GM23338 (cell line): Measurements from ENCODE around the gene NDUFV1. TPM values are rescaled to one million over a fixed set of nuclear protein-coding genes. Genes with fewer than 3 reads are reported as not detected.
A peak's percentile ranks its signal among the peaks of the same experiment; 100 is the strongest.

ENCODE experiments used
- ATAC-seq: fragments of 200-7000 bp; cut with Tn5 transposase; 3 replicates; pipeline ENCODE4 v1.9.1; 2020
- DNase-seq: peaks from one replicate; pipeline ENCODE4 v3.0.0-alpha.2; 2015; ENCODE audit warnings: low spot score
- H2AFZ ChIP-seq: fragments of 200-600 bp; sonication (generic); 2 replicates; pipeline ENCODE4 v1.8.0; 2016; ENCODE audit warnings: antibody characterized with exemption, mild to moderate bottlenecking, moderate library complexity
- H3F3A ChIP-seq: fragments of 200-600 bp; sonication (generic); replicated peaks from 2 replicates; pipeline ENCODE4 v1.8.0; 2017; ENCODE audit warnings: antibody characterized with exemption, mixed run types, low read depth
- H3K27ac ChIP-seq: fragments of 200-600 bp; sonication (generic); 2 replicates; pipeline ENCODE4 v1.6.1; 2016; ENCODE audit warnings: low read depth
- H3K27me3 ChIP-seq: fragments of 200-600 bp; sonication (generic); 2 replicates; pipeline ENCODE4 v1.8.0; 2016; ENCODE audit warnings: mild to moderate bottlenecking, mixed run types, moderate library complexity; ENCODE audit not compliant: insufficient read depth
- H3K36me3 ChIP-seq: fragments of 200-600 bp; sonication (generic); 2 replicates; pipeline ENCODE4 v1.8.0; 2016; ENCODE audit warnings: mild to moderate bottlenecking; ENCODE audit not compliant: insufficient read depth
- H3K4me1 ChIP-seq: fragments of 200-600 bp; sonication (generic); 2 replicates; pipeline ENCODE4 v1.8.0; 2016; ENCODE audit warnings: mild to moderate bottlenecking, moderate library complexity; ENCODE audit not compliant: insufficient read depth
- H3K4me2 ChIP-seq: fragments of 200-600 bp; sonication (generic); 2 replicates; pipeline ENCODE4 v1.7.1; 2017; ENCODE audit warnings: mixed run types
- H3K4me3 ChIP-seq: fragments of 200-600 bp; sonication (generic); 2 replicates; pipeline ENCODE4 v1.6.1; 2016; ENCODE audit warnings: mixed run types
- H3K79me2 ChIP-seq: fragments of 200-600 bp; sonication (generic); replicated peaks from 2 replicates; pipeline ENCODE4 v1.8.0; 2017; ENCODE audit warnings: mild to moderate bottlenecking; ENCODE audit not compliant: insufficient read depth
- H3K9me2 ChIP-seq: fragments of 200-600 bp; sonication (generic); 2 replicates; pipeline ENCODE4 v1.8.0; 2017; ENCODE audit not compliant: insufficient read depth
- H4K20me1 ChIP-seq: fragments of 200-600 bp; sonication (generic); replicated peaks from 2 replicates; pipeline ENCODE4 v1.8.0; 2017; ENCODE audit warnings: mild to moderate bottlenecking; ENCODE audit not compliant: insufficient read depth
- H3K27ac Mint-ChIP-seq: 2 replicates; pipeline ENCODE4 v1.8.0; 2020; ENCODE audit warnings: inconsistent platforms, mild to moderate bottlenecking, moderate library complexity, mixed read lengths
- H3K27me3 Mint-ChIP-seq: 3 replicates; pipeline ENCODE4 v1.8.0; 2022; ENCODE audit warnings: low read depth, mild to moderate bottlenecking, moderate library complexity, mixed read lengths, inconsistent platforms; ENCODE audit not compliant: insufficient read depth, poor library complexity
- H3K36me3 Mint-ChIP-seq: 3 replicates; pipeline ENCODE4 v1.8.0; 2021; ENCODE audit warnings: low read depth, mild to moderate bottlenecking, inconsistent platforms, moderate library complexity, mixed read lengths
- H3K4me1 Mint-ChIP-seq: 3 replicates; pipeline ENCODE4 v1.8.0; 2020; ENCODE audit warnings: mild to moderate bottlenecking, inconsistent platforms, mixed read lengths
- H3K4me3 Mint-ChIP-seq: 3 replicates; pipeline ENCODE4 v1.8.0; 2021; ENCODE audit warnings: moderate library complexity, mild to moderate bottlenecking, inconsistent platforms, mixed read lengths
- H3K9me3 Mint-ChIP-seq: 3 replicates; pipeline ENCODE4 v1.8.0; 2020; ENCODE audit warnings: moderate library complexity, mild to moderate bottlenecking, inconsistent platforms, mixed read lengths
- CREB1 ChIP-seq: fragments of 250-450 bp; sonication (Bioruptor Pico); IDR thresholded peaks from 2 replicates; pipeline ENCODE4 v1.5.0; 2020; ENCODE audit warnings: low read depth, mild to moderate bottlenecking, moderate library complexity
- CTCF ChIP-seq, 2 experiments: fragments of 200-600 bp in 1 of 2; sonication (generic) in 1 of 2; conservative IDR thresholded peaks; 2 replicates each; pipeline versions ENCODE4 v1.5.1 to v1.6.1; 2016 to 2017; ENCODE audit warnings: antibody characterized with exemption in 2 of 2, low read depth in 2 of 2, mild to moderate bottlenecking in 2 of 2, moderate library complexity in 1 of 2
- ETS1 ChIP-seq: IDR thresholded peaks from 2 replicates; pipeline ENCODE4 v1.6.1; 2016; ENCODE audit warnings: antibody characterized with exemption
- EZH2 ChIP-seq: fragments of 200-600 bp; sonication (generic); IDR thresholded peaks from one replicate; pipeline ENCODE4 v1.8.0; 2017; ENCODE audit warnings: antibody characterized with exemption, mild to moderate bottlenecking, low read depth; ENCODE audit not compliant: unreplicated experiment
- EZH2phosphoT487 ChIP-seq: fragments of 200-600 bp; sonication (generic); IDR thresholded peaks from one replicate; pipeline ENCODE4 v1.8.1; 2018; ENCODE audit warnings: antibody characterized with exemption; ENCODE audit not compliant: unreplicated experiment
- JUNB ChIP-seq: IDR thresholded peaks from one replicate; pipeline ENCODE4 v1.6.1; 2016; ENCODE audit warnings: antibody characterized with exemption; ENCODE audit not compliant: unreplicated experiment
- NANOG ChIP-seq: IDR thresholded peaks from 2 replicates; pipeline ENCODE4 v1.6.1; 2016; ENCODE audit warnings: antibody characterized with exemption, borderline replicate concordance
- POLR2AphosphoS5 ChIP-seq: IDR thresholded peaks from 2 replicates; pipeline ENCODE4 v1.6.1; 2016; ENCODE audit warnings: antibody characterized with exemption, low read depth
- STAT1 ChIP-seq: IDR thresholded peaks from one replicate; pipeline ENCODE4 v1.6.1; 2016; ENCODE audit warnings: antibody characterized with exemption; ENCODE audit not compliant: unreplicated experiment
- ZNF114 ChIP-seq: fragments of 250-450 bp; sonication (Bioruptor Pico); IDR thresholded peaks from 2 replicates; pipeline ENCODE4 v1.5.0; 2020; ENCODE audit warnings: mild to moderate bottlenecking, moderate library complexity
- ZNF331 ChIP-seq: fragments of 250-450 bp; sonication (Bioruptor Pico); IDR thresholded peaks from 2 replicates; pipeline ENCODE4 v1.5.0; 2020; ENCODE audit warnings: low read depth, mild to moderate bottlenecking, moderate library complexity
- polyA plus RNA-seq: library from polyadenylated mRNA; unstranded; fragments of >200 nt; fragmentation: Nextera tagmentation; extraction: Ambion mirVana; gene quantifications from 2 replicates; pipeline ENCODE4 v1.2.1, GENCODE V29; 2016
- total RNA-seq: library from RNA; depleted of rRNA; stranded (reverse); fragments of >200 nt; shearing (Covaris generic); gene quantifications from 2 replicates; pipeline ENCODE4 v1.2.3, GENCODE V29; 2014

Gene NDUFV1
- total and polyA plus RNA-seq, 2 experiments from 2014 or later: 104 to 241 TPM

- no peak for DNase-seq
- peak overlapping the region; percentile 38; the same call in 1 of the 2 replicates for H2AFZ ChIP-seq
Measured at GRCh38 chr11:67593565-67593905, 13.2 kb upstream of the NDUFV1 start.

GRCh38 chr11:67594480-67594879 is 12.3 kb upstream of the NDUFV1 start:
- H3K9me3 Mint-ChIP-seq: peaks cover 19% of the 10 kb centered on the region
- Histone ChIP-seq H2AFZ (no peak overlapping the region), H4K20me1 (no peaks in the 10 kb centered on the region), H3K9me2 (0 out of 2 replicates have a peak, but pooled peaks cover 2% of the 10 kb centered on the region), H3K4me2 (no peak overlapping the region), H3K27me3 (no peaks in the 10 kb centered on the region), H3K27ac (no peak overlapping the region), H3K36me3 (no peaks in the 10 kb centered on the region; the same call in 1 of the 2 replicates), H3K79me2 (no peaks in the 10 kb centered on the region), H3F3A (peaks cover 3% of the 10 kb centered on the region; the same call in 1 of the 2 replicates), H3K4me3 (no peak overlapping the region), H3K4me1 (peaks cover 4% of the 10 kb centered on the region)
- H3K27me3 Mint-ChIP-seq: peaks cover 14% of the 10 kb centered on the region
- no peak for ATAC-seq
- no peak overlapping the region for H3K27ac Mint-ChIP-seq
- H3K4me1 Mint-ChIP-seq: peaks cover 12% of the 10 kb centered on the region
- no peaks in the 10 kb centered on the region; the same call in 1 of the 3 replicates for H3K36me3 Mint-ChIP-seq
- H3K4me3 Mint-ChIP-seq: no peak overlapping the region
- DNase-seq: no peak
- no peak for TF ChIP-seq ETS1
- TF ChIP-seq EZH2: no peak
- no peak for TF ChIP-seq POLR2AphosphoS5
- no peak for TF ChIP-seq NANOG
- no peak for TF ChIP-seq CTCF (conservative IDR thresholded peaks at IDR 0.05; ENCODE audit: low read depth in 2 of 2)
- no peak for TF ChIP-seq ZNF114 (CRISPR knock-in tag)
- no peak for TF ChIP-seq CREB1 (CRISPR knock-in tag)
- no peak for TF ChIP-seq STAT1
- no peak for TF ChIP-seq ZNF331 (CRISPR knock-in tag)

More at GRCh38 chr11:67593565-67593905, 13.2 kb upstream of the NDUFV1 start:
- Histone ChIP-seq H3K4me3 (no peak overlapping the region), H3K79me2 (no peaks in the 10 kb centered on the region), H3K4me2 (no peak overlapping the region), H3K36me3 (no peaks in the 10 kb centered on the region), H3K27me3 (no peaks in the 10 kb centered on the region), H4K20me1 (no peaks in the 10 kb centered on the region), H3K27ac (no peak overlapping the region), H3K9me2 (no peaks in the 10 kb centered on the region), H3F3A (peaks cover 3% of the 10 kb centered on the region; the same call in 1 of the 2 replicates), H3K4me1 (peaks cover 4% of the 10 kb centered on the region)
- H3K27me3 Mint-ChIP-seq: peaks cover 17% of the 10 kb centered on the region
- H3K4me3 Mint-ChIP-seq: no peak overlapping the region
- peak; percentile 47 for ATAC-seq
- TF ChIP-seq ETS1 (no peak), EZH2phosphoT487 (no peak), ZNF114 (CRISPR knock-in tag) (no peak), JUNB (no peak), CTCF (conservative IDR thresholded peaks at IDR 0.05; ENCODE audit: low read depth in 2 of 2) (no peak)
- no peak overlapping the region; the same call in 1 of the 2 replicates for H3K27ac Mint-ChIP-seq
- peaks cover 12% of the 10 kb centered on the region for H3K4me1 Mint-ChIP-seq
- H3K9me3 Mint-ChIP-seq: peaks cover 16% of the 10 kb centered on the region
- H3K36me3 Mint-ChIP-seq: peaks cover 7% of the 10 kb centered on the region
